ENCODE data around the gene C1QTNF6. TPM values are rescaled to one million over a fixed set of nuclear protein-coding genes. Genes with fewer than 3 reads are reported as not detected.

C1QTNF6 gene
- total and polyA plus RNA-seq, 2 of the 8 experiments (the other 6 are each of a cell fraction or from before 2014, with no cell fraction given), result 3.1 to 6.5 TPM

DNA sequence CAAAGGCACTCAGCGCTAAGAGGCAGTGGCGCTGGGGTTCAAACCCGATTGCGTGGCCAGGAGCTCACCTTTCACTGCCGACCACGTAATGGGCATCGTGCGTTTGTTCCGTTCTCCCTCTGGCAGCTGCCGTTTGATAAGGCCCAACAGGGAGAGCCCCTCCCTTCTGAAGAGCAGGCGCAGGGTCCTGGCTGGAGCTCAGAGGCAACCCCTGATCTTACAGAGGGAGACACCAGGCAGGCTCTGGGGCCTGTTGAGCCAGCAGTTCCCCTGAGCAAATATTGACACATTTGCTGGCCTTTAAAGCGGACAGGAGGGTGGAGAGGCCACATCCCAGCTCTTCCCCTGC is 11.7 kb upstream of the C1QTNF6 start:
- Histone ChIP-seq H3K79me2 (ENCODE audit: control insufficient read depth in 1 of 2, insufficient read depth in 2 of 2, low read length in 2 of 2) (no peaks in the 10 kb centered on the region), H3K23ac (ENCODE audit: insufficient read length) (no peak overlapping the region), H3K27ac (ENCODE audit: low read depth, low read length) (no peak overlapping the region), H3K36me3 (ENCODE audit: control insufficient read depth in 2 of 4, insufficient read depth in 4 of 4, low read length in 3 of 4) (no peaks in the 10 kb centered on the region), H2AK5ac (ENCODE audit: low read depth, low read length) (no peak overlapping the region), H3K14ac (ENCODE audit: insufficient read length) (no peak overlapping the region), H4K20me1 (replicated peaks in 1 of 2; ENCODE audit: control insufficient read depth in 1 of 2, insufficient read depth in 2 of 2, low read length in 2 of 2) (peaks cover 0 to 4% of the 10 kb centered on the region in 2 experiments), H4K5ac (ENCODE audit: insufficient read length, low read depth, low read length) (peak overlapping the region; percentile 92), H3K27me3 (replicated peaks in 1 of 4; ENCODE audit: control insufficient read depth in 3 of 4, extremely low read depth in 1 of 4, insufficient read depth in 3 of 4, low read length in 3 of 4) (no peaks in the 10 kb centered on the region), H2BK5ac (ENCODE audit: low read depth, low read length) (no peak overlapping the region), H3K9ac (replicated peaks in 1 of 4; ENCODE audit: extremely low read depth in 1 of 4, low read depth in 3 of 4, low read length in 3 of 4) (no peak overlapping the region; a peak in 1 of 7 replicates), H4K91ac (replicated peaks; ENCODE audit: insufficient read length, low read length) (peak overlapping the region; percentile 95), H3K56ac (replicated peaks; ENCODE audit: insufficient read length, low read depth, low read length) (no peak overlapping the region), H3K4ac (replicated peaks; ENCODE audit: insufficient read length, low read depth, low read length) (peak overlapping the region; percentile 87), H2AFZ (ENCODE audit: low read length) (peak overlapping the region; percentile 98), H2BK12ac (ENCODE audit: low read depth, low read length) (peak overlapping the region; percentile 27; the same call in 1 of the 2 replicates), H3K4me3 (ENCODE audit: extremely low read depth in 1 of 4, insufficient read depth in 2 of 4, low read depth in 3 of 4, low read length in 4 of 4) (peak overlapping the region in 2 of 4 experiments; percentile 19 to 38; a peak in 1 of 8 replicates), H3K9me3 (ENCODE audit: insufficient read depth in 2 of 2, low read depth in 1 of 2, low read length in 1 of 2) (no peaks in the 10 kb centered on the region), H3K79me1 (ENCODE audit: low read depth, low read length) (no peaks in the 10 kb centered on the region), H4K8ac (ENCODE audit: extremely low read depth, insufficient read depth, low read length) (peak overlapping the region; percentile 96), H3K18ac (ENCODE audit: extremely low read depth, low read length) (peak overlapping the region; percentile 83; the same call in 1 of the 2 replicates), H2BK120ac (replicated peaks; ENCODE audit: low read depth, low read length) (no peak overlapping the region), H3K23me2 (ENCODE audit: low read depth, low read length) (peaks cover 5% of the 10 kb centered on the region), H3K4me2 (ENCODE audit: insufficient read depth in 1 of 2, low read depth in 2 of 2, low read length in 2 of 2) (peak overlapping the region; percentile 66 to 81), H2BK15ac (ENCODE audit: low read length) (peak overlapping the region; percentile 6; the same call in 1 of the 2 replicates), H3K4me1 (replicated peaks in 1 of 4; ENCODE audit: control insufficient read depth in 3 of 4, insufficient read depth in 4 of 4, low read length in 3 of 4) (peaks cover 3 to 19% (median 10%) of the 10 kb centered on the region in 4 experiments; a peak in 5 of 7 replicates), H2BK20ac (ENCODE audit: low read length) (peak overlapping the region; percentile 24; the same call in 1 of the 2 replicates)
- ChIA-PET POLR2A (ENCODE audit: partially characterized antibody) (interaction anchor here (0.8 to 1.5 kb wide), 10 partner anchors 9 to 190 kb away, joined by 3 to 4 read pairs (median 3); no protein-coding TSS in a partner anchor), CTCF (ENCODE audit: partially characterized antibody) (interaction anchor here (0.6 to 7.7 kb wide), 34 partner anchors 10 to 328 kb away, joined by 3 to 77 read pairs (median 5); partner anchors contain the start of gene SSTR3)
- 39% methylated on average over 12 of the region's 12 CpGs; no CpG with 5 or more reads in 1 of the 2 experiments for WGBS, 2 experiments (ENCODE audit: extremely low coverage in 1 of 2, insufficient coverage in 1 of 2, insufficient read length in 1 of 2, insufficient replicate concordance in 2 of 2, low coverage in 1 of 2, low lambda C conversion rate in 2 of 2, missing lambda C conversion rate in 1 of 2)
- no peak for TF ChIP-seq TAF1 (IDR thresholded peaks at IDR 0.05; ENCODE audit: low read depth, low read length)
- TF ChIP-seq EGR1 (IDR thresholded peaks at IDR 0.05; ENCODE audit: borderline replicate concordance, low read depth, low read length), result no peak
- TF ChIP-seq, protein P1, sequence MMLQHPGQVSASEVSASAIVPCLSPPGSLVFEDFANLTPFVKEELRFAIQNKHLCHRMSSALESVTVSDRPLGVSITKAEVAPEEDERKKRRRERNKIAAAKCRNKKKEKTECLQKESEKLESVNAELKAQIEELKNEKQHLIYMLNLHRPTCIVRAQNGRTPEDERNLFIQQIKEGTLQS (IDR thresholded peaks at IDR 0.05; ENCODE audit: insufficient read depth, low read depth, low read length), result no peak
- TF ChIP-seq EZH2 (IDR thresholded peaks at IDR 0.05; ENCODE audit: low read depth, low read length, severe bottlenecking), result no peak
- no peak for TF ChIP-seq TAF7 (optimal IDR thresholded peaks at IDR 0.05; ENCODE audit: borderline replicate concordance, low read depth, low read length)
- no peak for TF ChIP-seq BACH1 (IDR thresholded peaks at IDR 0.05; ENCODE audit: low read length)
- no peak for TF ChIP-seq ASH2L (IDR thresholded peaks at IDR 0.05; ENCODE audit: low read length)
- no peak for TF ChIP-seq FOSL1 (IDR thresholded peaks at IDR 0.05; ENCODE audit: insufficient read depth, low read depth, low read length)
- no peak for TF ChIP-seq PHF8 (conservative IDR thresholded peaks at IDR 0.05; ENCODE audit: low read depth, low read length)
- no peak for TF ChIP-seq BCL11A (IDR thresholded peaks at IDR 0.05; ENCODE audit: low read depth in 2 of 2, low read length in 2 of 2)
- TF ChIP-seq POU5F1 (IDR thresholded peaks at IDR 0.05; ENCODE audit: low read depth, low read length), result no peak
- no peak for TF ChIP-seq SP1 (IDR thresholded peaks at IDR 0.05; ENCODE audit: low read depth, low read length)
- DNase-seq (ENCODE audit: low read depth in 1 of 2, low spot score in 2 of 2), result no peak
- no peak for FAIRE-seq

Measured in H1 (cell line).